Panc1 (cell line): ENCODE measurements around the gene NPSR1.

Experiments used
- CTCF ChIP-seq: fragments of 450-650 bp; IDR thresholded peaks from 2 replicates; pipeline ENCODE4 v1.5.1; 2017; ENCODE audit warnings: mild to moderate bottlenecking
- POLR2AphosphoS5 ChIP-seq: IDR thresholded peaks from 2 replicates; pipeline ENCODE4 v1.6.1; 2012; ENCODE audit warnings: mild to moderate bottlenecking, low read depth, low read length, moderate library complexity
- REST ChIP-seq, 2 experiments: IDR thresholded peaks; 2 replicates each; pipeline ENCODE4 v1.6.1; 2011 to 2012; ENCODE audit warnings: low read depth in 2 of 2, control low read depth in 1 of 2, low read length in 1 of 2, mild to moderate bottlenecking in 1 of 2, moderate library complexity in 1 of 2; ENCODE audit not compliant: insufficient read depth in 1 of 2

- TF ChIP-seq POLR2AphosphoS5 (no peak), CTCF (no peak), REST (IDR thresholded peaks at IDR 0.05; ENCODE audit: insufficient read depth in 1 of 2, low read depth in 2 of 2, low read length in 1 of 2) (no peak)
Measured at GRCh38 chr7:34762764-34763163, 104.7 kb downstream of the NPSR1 start.
